ENCODE measurements around the gene MYL9.
"Not testable (repeated sequence)": the region's sequence is repeated elsewhere in the genome, so short reads cannot be mapped to it uniquely, and the experiment has no call there.

MYL9 gene

DNA sequence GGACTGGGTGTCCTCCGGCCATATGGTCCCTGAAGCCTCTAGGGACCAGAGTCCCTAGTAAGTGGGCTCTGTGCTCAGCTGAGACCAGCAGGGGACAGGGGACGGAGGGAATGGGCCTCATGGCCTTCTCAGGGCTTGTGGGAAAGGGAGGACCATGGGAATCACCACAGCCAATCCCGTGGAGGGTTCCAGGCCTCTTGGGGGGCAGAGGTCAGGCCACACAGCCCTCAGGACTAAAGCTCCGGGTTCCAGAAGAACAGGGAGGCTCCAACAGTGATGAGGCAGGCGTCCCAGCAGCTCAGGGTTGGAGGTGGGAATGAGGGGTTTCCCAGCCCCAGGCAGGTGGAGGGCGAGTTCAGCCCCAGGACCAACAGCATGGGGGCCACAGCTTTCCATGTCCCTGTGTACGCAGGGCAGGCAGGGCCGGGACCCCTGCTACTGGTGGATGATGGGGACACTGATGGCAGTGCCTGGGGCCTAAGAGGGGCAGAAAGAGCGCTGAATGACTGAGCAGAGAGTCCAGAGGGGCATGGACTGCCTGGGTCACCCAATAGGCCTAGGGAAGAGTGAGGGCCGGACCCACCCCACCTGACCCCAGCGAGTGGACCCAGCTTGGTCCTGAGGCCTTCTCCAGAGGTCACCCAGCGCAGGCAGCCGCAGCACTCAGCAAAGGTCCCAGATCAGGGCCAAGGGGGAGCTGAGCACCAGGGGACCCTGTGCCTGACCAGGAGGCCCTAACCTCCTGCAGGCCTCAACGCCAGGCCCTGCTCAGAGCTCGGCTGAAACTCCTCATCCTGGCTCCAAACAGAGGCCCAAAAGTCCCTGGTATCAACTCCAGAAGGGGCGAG, 8.8 kb downstream of the MYL9 start:
- peak; percentile 49 for DNase-seq (ENCODE audit: low read depth)

DNA sequence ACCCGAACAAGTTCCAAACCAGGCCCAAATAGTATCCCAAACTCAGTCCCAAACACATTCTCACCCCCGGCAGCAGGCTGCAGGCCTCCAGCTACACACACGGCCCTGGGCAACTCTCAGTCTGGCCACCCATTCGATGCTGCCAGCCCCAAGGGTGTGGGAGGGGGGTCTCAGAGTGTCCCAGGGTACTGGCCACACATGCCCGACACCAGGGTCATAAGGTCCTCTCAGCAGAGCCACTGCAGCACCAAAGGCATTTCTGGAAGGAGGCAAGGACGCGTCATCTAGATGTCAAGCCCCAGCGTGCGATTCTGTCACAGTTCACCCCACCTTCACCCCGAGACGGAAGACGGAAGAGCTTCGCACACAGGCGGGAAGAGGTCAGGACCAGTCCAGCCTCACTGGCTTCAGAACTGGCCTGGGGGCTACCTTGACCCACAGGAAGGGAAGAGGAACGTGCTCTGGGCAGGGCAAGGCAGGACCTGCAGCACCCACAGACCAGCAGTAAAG, 9.5 kb downstream of the MYL9 start:
- peak; percentile 55 for DNase-seq (ENCODE audit: low read depth)

DNA sequence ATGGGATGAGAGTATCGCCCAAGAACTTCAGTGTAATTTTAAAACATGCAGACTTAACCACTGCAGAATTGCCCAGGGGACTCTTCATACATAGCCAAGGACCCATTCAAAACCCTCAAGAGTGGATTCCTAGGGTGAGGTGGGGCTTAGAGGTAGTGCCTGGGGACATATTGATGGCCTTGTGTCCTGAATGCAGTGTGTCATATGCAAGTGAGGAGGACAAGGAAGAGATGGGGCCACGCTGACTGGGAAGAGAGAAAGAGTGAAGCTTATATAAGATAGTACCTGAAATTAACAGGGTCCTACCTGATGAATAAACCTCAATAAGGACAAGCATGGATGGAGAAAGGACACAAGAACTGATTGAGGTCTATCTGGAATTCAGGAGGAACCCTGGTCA, 13.9 kb downstream of the MYL9 start:
- peak; percentile 36 for DNase-seq (ENCODE audit: low read depth)

DNA sequence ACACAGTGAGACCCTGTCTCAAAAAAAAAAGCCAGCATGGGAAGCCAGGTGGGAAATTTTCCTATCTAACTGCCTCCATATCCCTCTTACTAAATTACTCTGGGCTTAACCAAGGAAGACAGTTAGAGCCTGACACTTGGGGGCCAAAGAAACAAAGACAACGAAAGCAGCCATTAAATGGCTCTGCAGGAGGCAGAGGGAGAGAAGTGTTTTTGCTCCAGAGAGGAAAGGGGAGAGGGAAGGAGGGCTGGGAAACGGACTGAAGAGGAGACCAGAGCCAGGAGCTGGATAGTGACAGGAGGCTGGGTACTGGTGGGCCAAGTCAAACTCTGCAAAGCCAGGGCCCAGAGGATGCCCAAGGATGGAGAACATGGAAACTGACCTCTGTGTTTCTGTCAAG, 21.4 kb downstream of the MYL9 start:
- DNase-seq (ENCODE audit: low read depth): no peak

DNA sequence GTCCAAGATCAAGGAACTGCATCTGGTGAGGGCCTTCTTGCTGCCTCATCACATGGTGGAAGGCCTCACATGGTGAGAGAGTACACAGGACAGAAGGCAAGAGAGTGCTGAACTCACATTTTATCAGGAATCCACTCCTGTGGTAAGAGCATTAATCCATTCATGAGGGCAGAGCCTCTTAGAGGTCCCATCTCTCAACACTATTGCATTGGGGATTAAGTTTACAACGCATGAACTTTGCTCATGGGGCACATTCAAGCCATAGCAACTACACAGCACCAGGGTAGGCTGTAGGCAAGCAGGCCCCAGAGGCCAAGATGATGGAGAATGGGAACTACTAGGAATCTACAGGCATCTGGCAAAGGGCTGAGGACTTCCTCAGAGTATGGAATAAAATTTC, 22.1 kb downstream of the MYL9 start:
- DNase-seq (ENCODE audit: low read depth): no peak

DNA sequence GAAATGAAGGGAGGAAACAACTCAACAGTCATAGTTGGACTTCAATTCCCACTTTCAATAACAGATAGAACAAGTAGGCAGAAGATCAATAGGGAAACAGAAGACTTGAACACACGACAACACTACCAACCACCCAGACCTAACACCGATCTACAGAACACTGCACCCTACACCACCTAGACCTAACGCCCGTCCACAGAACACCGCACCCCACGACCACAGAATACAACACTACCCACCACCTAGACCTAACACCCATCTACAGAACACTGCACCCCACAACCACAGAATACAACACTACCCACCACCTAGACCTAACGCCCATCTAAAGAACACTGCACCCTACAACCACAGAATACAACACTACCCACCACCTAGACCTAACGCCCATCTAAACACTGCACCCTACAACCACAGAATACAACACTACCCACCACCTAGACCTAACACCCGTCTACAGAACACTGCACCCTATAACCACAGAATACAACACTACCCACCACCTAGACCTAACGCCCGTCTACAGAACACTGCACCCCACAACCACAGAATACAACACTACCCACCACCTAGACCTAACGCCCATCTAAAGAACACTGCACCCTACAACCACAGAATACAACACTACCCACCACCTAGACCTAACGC, 22.9 kb downstream of the MYL9 start:
- not testable (repeated sequence) for DNase-seq (ENCODE audit: low read depth)

DNA sequence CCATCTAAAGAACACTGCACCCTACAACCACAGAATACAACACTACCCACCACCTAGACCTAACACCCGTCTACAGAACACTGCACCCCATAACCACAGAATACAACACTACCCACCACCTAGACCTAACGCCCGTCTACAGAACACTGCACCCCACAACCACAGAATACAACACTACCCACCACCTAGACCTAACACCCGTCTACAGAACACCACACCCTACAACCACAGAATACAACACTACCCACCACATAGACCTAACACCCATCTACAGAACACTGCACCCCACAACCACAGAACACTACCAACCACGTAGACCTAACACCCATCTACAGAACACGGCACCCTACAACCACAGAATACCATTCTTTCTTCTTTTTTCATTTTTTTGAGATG, 23.4 kb downstream of the MYL9 start:
- DNase-seq (ENCODE audit: low read depth): not testable (repeated sequence)

DNA sequence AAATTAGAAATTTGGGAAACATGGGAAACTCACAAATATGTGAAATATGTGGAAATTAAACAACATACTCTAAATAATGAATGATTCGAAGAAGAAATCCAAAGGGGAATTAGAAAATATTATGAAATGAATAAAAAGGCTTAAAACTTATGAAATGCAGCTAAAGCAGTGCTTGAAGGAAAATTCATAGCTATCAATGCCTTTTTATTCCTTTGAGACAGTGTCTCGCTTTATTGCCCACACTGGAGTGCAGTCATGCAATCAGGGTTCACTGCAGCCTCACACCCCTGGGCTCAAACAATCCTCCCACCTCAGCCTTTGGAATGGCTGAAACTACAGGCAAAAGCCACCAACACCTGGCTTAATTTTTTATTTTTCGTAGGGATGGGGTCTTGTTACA, 24.2 kb downstream of the MYL9 start:
- no peak for DNase-seq (ENCODE audit: low read depth)

DNA sequence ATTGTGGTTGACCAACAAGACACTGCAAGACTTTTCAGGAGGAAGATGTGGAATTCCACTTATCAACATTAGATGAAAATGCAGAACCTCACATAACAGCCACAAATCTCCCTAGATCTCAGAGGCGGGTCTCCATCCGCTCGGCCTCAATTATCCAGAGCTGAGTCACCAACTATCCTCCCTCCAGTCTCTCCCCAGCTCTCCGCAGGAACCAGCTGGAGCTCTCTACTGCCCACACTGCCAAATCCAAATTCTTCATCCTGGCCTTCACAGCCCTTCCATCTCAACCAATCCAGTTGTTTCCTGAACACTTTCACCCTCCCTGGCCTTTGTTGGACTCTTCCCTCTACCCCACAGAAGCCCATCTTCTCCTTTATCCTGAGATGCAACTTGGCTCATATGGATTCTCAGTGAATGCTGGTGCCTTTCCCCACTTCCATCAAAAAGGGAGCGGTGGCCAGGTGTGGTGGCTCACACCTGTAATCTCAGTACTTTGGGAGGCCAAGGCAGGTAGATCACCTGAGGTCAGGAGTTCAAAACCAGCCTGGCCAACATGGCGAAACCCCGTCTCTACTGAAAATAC, 28.6 kb downstream of the MYL9 start:
- peak; percentile 83 for DNase-seq (ENCODE audit: low read depth)

DNA sequence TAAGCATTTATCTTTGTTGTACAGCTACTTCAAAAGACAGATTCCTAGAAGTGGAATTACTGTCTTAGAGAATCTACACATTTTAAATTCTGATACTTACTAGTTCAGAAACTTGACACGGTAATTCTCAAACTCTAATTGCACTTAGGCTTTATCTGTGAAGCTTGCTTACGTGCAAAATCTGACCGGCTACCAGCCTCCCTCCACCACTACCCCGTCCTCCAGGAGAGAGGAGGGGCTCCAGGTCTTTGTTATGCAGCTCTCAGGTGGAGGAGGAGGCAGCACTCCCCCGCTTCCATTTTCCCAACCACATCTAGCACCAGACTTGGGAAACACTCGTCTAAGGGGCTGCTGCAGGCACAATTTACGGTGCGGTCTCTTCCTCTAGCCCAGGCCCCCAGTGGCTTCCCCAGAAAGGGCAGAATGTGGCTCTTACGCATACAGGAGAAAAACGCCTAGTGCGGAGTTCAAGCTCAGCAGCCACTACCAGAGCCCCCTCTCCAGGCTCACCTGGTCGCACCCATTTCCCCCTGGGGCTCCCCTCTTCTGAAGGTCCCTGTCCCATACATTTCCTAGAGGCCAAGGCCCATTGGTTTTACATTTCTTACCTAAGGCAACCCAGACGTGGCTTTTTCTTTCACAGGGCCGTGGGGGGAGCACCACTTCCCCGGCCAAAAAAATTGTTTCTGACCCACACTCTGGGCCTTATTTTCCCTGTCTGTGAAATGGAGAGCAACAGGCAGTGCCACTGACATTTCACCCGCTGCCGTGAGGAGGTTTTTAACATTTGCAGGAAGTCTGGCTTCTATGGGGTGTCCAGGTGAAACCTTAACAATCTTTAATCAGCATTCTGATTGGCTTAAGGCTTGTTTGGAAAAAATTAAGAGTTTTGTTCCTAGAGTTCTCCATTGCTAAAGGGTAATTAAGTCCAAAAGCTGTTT, 30.5 kb downstream of the MYL9 start:
- DNase-seq (ENCODE audit: low read depth): no peak

DNA sequence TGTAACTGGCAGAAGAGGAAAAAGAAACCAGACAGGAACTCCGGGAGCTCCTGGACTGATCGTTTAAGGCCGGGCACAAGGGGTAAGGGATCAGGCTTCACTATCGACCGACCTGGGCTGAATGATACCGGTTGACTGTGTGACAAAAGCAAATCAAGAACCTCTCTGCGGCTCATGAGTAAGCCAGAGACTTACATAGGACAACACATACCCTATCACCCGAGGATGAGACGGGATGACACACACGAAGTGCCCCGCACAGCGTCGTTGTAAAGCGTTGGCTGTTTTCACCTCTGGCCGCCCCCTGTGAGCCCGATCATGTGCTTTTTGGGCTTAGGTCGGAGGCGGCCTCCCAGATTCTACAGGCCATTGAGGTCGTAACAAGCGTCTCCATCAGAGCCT, 31.4 kb downstream of the MYL9 start:
- peak; percentile 53 for DNase-seq (ENCODE audit: low read depth)

DNA sequence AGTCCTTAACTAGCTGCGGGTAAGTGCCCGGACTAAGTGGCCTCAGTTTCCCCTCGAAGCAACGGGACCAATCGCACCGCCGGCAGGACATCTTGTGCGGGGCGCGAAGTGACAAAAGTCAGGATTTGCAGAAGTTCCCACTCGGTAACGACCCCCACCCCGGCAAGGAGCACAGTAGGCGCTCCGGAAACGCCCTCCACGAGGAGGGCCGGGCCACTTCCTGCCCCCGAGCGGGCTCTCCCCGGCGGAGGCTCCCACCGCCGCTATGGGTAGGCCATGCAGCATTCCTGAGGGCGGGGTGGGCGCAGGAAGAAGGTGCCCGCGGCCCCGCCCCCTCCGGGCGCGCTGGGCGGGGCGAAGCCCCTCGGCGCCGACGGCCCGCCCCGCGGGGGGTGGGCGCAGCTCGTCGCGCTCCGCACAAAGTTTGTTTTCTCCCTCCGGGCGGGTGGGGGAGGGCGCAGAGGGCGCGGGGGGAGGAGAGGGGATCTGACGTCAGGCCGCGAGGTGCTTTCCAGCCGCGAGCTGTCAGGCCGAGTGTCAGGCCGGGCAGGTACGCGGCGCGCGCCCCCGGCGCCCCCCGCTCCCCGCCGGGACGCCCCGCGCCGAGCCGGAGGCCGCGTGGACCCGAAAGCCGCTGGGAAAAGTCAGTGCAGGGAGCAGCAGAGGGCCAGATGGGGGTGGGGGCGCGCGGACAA, 31.9 kb downstream of the MYL9 start, which contains the start of gene TGIF2:
Gene TGIF2 (plus strand): TSS at position 495 of the 695 bp plus-strand sequence. CDS start 5,178 bp downstream, outside the sequence.
- DNase-seq (ENCODE audit: low read depth): peak; percentile 92

DNA sequence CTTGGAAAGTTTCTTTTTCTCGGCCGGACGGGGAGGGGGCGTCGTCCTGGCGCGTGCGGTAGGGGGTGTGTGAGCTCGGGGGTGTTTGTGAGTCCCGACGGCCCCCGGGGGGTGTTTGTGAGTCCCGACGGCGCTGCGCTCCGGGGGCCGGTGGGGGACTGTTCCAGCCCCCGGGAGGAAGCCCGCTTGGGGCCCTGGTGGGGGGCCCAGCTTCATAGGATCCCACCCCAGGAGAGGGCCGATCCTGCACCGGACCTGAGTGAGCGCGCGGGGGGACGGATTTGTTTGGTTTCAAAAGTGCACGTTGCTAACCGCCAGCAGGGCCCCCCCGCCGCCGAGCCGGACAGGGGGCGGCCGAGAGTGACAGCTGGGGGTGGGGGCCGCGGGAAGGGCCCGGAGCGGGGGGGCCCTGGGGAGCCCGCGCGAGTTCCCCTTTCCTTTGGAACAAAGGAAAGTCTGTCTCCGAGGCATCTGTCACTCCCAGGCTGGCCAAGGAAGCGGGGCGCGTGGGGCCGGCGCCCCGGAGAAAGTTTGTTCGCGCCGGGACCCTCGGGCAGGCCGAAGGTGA, 32.6 kb downstream of the MYL9 start:
- DNase-seq (ENCODE audit: low read depth): peak; percentile 11

DNA sequence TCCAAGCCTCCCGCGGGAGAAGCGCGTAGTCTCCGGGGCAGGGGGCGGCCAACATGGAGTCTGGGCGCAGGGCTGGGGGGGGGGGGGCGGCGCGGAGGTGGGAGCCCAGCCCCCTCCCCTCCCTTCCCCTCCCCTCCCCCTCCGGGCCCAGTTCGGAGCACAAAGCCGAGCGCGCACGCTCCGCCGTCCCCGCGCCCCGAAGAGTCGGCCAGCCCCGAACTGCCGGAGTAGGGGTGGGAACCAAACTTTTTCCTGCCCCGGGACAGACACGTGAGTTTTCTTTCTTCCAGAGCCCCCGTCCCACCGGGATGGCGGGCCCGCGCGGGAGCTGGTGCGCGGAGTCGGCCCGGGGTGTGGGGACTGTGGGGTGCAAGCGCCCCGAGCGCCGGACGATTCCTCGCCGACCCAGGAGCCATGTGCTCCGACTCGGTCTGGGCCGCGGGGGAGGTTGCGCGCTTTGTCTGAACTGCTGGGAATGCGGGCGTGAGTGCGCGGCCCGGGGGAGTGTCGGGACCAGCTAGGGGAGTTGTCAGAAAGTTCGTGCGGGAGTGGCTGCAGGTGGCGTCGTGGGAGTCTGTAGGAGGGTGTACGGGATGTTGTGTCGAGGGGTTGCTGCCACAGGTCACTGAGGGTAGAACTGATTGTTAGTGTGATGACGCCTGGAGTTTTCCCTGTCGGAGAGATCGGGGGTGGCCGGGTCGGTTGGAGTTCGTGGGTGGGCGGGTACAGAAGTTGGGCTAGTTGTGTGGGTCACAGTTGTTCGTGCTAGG, 33.2 kb downstream of the MYL9 start:
- peak; percentile 53 for DNase-seq (ENCODE audit: low read depth)

DNA sequence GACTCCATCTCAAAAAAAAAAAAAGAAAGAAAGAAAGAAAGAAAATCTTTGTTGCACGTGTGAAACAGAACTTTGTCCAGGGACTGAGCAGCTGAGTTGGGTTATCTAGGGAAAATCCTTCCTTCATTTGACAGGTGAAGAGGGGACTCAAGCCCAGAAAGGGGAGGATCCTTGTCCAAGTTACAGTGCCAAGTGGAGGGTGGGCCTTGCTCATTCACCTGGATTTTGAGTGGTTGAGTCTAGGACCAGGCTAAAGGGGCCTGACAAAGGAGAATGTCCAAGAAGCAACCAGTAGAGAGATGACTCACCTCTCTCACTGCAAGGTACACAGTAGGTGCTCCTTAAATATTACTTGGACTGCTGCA, 34.7 kb downstream of the MYL9 start:
- DNase-seq (ENCODE audit: low read depth): no peak

DNA sequence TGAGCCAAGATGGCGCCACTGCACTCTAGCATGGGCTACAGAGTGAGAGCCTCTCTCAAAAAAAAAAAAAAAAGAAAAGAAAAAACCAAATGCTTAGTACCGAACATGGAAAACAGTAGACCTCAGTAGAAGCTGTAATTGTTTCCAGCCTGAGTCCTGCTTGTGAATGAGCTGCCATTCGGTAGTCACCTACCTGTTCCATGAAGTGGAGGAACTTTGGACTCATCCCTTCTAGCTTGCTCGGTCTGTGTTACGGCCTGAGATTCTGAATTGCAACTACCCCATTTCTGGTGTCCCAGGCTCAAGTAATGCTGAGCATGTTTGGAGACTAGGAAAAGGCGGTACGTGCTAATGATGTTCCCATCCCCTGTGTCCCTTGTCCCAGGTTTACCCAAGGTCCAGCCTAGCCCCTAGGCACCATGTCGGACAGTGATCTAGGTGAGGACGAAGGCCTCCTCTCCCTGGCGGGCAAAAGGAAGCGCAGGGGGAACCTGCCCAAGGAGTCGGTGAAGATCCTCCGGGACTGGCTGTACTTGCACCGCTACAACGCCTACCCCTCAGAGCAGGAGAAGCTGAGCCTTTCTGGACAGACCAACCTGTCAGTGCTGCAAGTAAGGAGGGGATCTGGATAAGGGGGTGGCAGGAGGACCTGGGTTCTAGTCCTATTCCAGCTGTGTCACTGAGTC, 37.2 kb downstream of the MYL9 start:
- DNase-seq (ENCODE audit: low read depth): no peak

DNA sequence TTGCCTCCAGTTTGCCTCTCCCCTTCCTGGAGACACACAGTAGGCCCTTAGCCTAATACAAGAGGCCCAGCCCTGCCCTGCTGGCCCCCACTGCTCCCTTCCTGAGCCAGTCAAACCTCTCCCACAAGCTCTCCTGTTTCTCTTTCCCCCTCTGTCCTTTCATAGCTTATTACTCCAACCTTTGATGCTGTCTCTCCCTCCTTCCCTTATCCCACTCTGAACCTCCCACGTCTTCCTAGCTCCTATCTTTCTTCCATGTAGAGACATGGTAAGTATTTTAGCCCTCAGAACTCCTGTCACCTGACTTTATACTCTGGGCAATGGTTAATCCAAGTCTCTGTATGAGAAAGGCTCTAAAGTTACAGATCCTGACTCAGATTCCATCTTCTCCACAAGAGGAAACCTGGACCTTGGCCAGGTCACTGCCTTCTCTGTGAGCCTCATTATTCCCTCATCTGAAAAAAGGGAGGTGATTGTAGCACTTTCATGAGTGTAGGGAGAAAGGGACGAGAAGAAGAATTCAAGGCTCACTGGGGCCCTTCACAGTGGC, 38.8 kb downstream of the MYL9 start:
- DNase-seq (ENCODE audit: low read depth): peak; percentile 62

DNA sequence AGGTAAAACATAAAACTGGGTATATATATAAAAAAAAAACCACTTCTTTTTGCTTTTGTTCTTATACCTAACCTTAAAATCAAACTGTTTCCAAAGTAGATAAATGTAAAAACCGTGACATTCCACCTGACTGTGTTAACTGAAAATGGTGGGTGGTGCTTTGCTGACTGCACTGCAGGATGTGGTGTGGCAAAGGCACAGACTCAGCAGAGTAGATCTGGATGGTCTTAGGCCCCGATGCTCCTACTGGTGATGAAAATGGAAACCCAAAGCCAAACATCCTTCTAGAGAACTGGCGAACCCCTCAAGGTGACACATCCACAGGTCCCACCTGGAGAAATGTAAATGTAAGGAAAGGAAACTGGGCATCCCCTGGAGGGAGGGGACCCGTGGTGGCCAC, 41.0 kb downstream of the MYL9 start:
- DNase-seq (ENCODE audit: low read depth): no peak

DNA sequence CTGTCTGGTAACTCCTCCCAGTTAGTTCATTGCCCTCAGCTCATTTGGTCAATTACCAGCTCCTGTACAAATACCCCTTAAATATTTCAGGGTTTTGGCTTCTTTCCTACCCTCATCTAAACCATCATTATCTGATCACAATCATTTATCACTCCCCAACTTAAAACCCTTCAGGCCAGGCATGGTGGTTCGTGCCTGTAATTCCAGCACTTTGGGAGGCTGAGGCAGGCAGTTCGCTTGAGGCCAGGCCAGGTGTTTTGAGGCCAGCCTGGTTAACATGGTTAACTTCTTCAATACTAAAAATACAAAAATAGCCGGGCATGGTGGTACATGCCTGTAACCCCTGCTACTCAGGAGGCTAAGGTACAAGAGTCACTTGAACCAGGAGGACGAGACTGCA, 41.5 kb downstream of the MYL9 start:
- no peak for DNase-seq (ENCODE audit: low read depth)
